ENCODE measurements around the gene DIRAS2. TPM values are rescaled to one million over a fixed set of nuclear protein-coding genes. Genes with fewer than 3 reads are reported as not detected.

The DIRAS2 gene
- total RNA-seq, 1 donor from 2014 or later, result 0.39 TPM

- DNase-seq (ENCODE audit: low read depth in 2 of 2), result no peak
These were observed 29.7 kb downstream of the DIRAS2 start for GRCh38 chr9:90612957-90613356.

GRCh38 chr9:90611568-90611967 is 31.1 kb downstream of the DIRAS2 start:
- no peak for DNase-seq (ENCODE audit: low read depth in 2 of 2)

GRCh38 chr9:90611121-90611520 is 31.5 kb downstream of the DIRAS2 start:
- no peak for DNase-seq (ENCODE audit: low read depth in 2 of 2)

- no peak for DNase-seq (ENCODE audit: low read depth in 2 of 2)
These were observed 34.7 kb downstream of the DIRAS2 start for GRCh38 chr9:90607701-90608516.

- no peak for DNase-seq (ENCODE audit: low read depth in 2 of 2)
These were observed 42.6 kb downstream of the DIRAS2 start for GRCh38 chr9:90600029-90600428.

- no peak for DNase-seq (ENCODE audit: low read depth in 2 of 2)
These were observed 44.4 kb downstream of the DIRAS2 start for GRCh38 chr9:90598191-90598590.

- DNase-seq (ENCODE audit: low read depth in 2 of 2), result no peak
These were observed 49.0 kb downstream of the DIRAS2 start for GRCh38 chr9:90593646-90594045.

GRCh38 chr9:90580576-90580975 is 62.0 kb downstream of the DIRAS2 start:
- DNase-seq (ENCODE audit: low read depth in 2 of 2), result no peak

GRCh38 chr9:90579181-90579580 is 63.4 kb downstream of the DIRAS2 start:
- no peak for DNase-seq (ENCODE audit: low read depth in 2 of 2)

GRCh38 chr9:90578126-90578815 is 64.4 kb downstream of the DIRAS2 start:
- DNase-seq (ENCODE audit: low read depth in 2 of 2), result no peak

- no peak for DNase-seq (ENCODE audit: low read depth in 2 of 2)
These were observed 73.1 kb downstream of the DIRAS2 start for GRCh38 chr9:90569511-90569910.

GRCh38 chr9:90568667-90569066 is 74.0 kb downstream of the DIRAS2 start:
- DNase-seq (ENCODE audit: low read depth in 2 of 2), result no peak

GRCh38 chr9:90562229-90562628 is 80.4 kb downstream of the DIRAS2 start:
- DNase-seq (ENCODE audit: low read depth in 2 of 2), result no peak

Other genes with a start within 250 kb of the DIRAS2 start
- 0.13 TPM in 1 of 2 replicates, not detected in the other for gene SYK, start 159.0 kb upstream of the DIRAS2 start, total RNA-seq

Measured in dermis microvascular lymphatic vessel endothelial cell (primary cell).